ENCODE data around the gene GJA1.
A peak's percentile ranks its signal among the peaks of the same experiment; 100 is the strongest.
"Not testable (repeated sequence)": the region's sequence is repeated elsewhere in the genome, so short reads cannot be mapped to it uniquely, and the experiment has no call there.

GJA1 gene

GRCh38 chr6:121435444-121436069 is at the start of gene GJA1:
TSS of gene GJA1 (plus strand) at chr6:121435646. CDS start at chr6:121446848, 11,202 bp downstream.
- FAIRE-seq, result peak; percentile 51

- not testable (repeated sequence) for FAIRE-seq
Observed at GRCh38 chr6:121386551-121386950, 48.9 kb upstream of the GJA1 start.

GRCh38 chr6:121389419-121389818 is 46.0 kb upstream of the GJA1 start:
- no peak for FAIRE-seq

GRCh38 chr6:121393731-121394505 is 41.5 kb upstream of the GJA1 start:
- FAIRE-seq, result no peak

GRCh38 chr6:121395736-121396135 is 39.7 kb upstream of the GJA1 start:
- no peak for FAIRE-seq

- not testable (repeated sequence) for FAIRE-seq
Observed at GRCh38 chr6:121397188-121397587, 38.3 kb upstream of the GJA1 start.

GRCh38 chr6:121398127-121398526 is 37.3 kb upstream of the GJA1 start:
- no peak for FAIRE-seq

- no peak for FAIRE-seq
Observed at GRCh38 chr6:121399966-121400365, 35.5 kb upstream of the GJA1 start.

GRCh38 chr6:121403964-121404363 is 31.5 kb upstream of the GJA1 start:
- no peak for FAIRE-seq

GRCh38 chr6:121405306-121405705 is 30.1 kb upstream of the GJA1 start:
- no peak for FAIRE-seq

GRCh38 chr6:121408321-121408720 is 27.1 kb upstream of the GJA1 start:
- FAIRE-seq, result no peak

- no peak for FAIRE-seq
Observed at GRCh38 chr6:121413879-121414278, 21.6 kb upstream of the GJA1 start.

GRCh38 chr6:121418346-121418745 is 17.1 kb upstream of the GJA1 start:
- no peak for FAIRE-seq

GRCh38 chr6:121426686-121427085 is 8.8 kb upstream of the GJA1 start:
- FAIRE-seq, result no peak

- FAIRE-seq, result no peak
Observed at GRCh38 chr6:121428872-121429756, 6.3 kb upstream of the GJA1 start.

- FAIRE-seq, result no peak
Observed at GRCh38 chr6:121430514-121431460, 4.7 kb upstream of the GJA1 start.

- not testable (repeated sequence) for FAIRE-seq
Observed at GRCh38 chr6:121431776-121432175, 3.7 kb upstream of the GJA1 start.

GRCh38 chr6:121434037-121434770 is 1.2 kb upstream of the GJA1 start:
- FAIRE-seq, result no peak

GRCh38 chr6:121436274-121436857 is 920 bp downstream of the GJA1 start:
- no peak for FAIRE-seq

GRCh38 chr6:121436960-121437850 is 1.8 kb downstream of the GJA1 start:
- no peak for FAIRE-seq
